GM12892 (cell line): ENCODE data around the gene PDE6D.

Experiments
- POLR2A ChIP-seq: IDR thresholded peaks from 2 replicates; pipeline ENCODE4 v1.6.1; 2011; ENCODE audit warnings: low read depth, low read length, control low read depth
- POLR2AphosphoS5 ChIP-seq: IDR thresholded peaks from 2 replicates; pipeline ENCODE4 v1.6.1; 2011; ENCODE audit warnings: low read depth, low read length, control low read depth
- TAF1 ChIP-seq: IDR thresholded peaks from 2 replicates; pipeline ENCODE4 v1.6.1; 2011; ENCODE audit warnings: low read depth, mild to moderate bottlenecking, control low read depth, low read length, borderline replicate concordance

GRCh38 chr2:231709636-231709980 is 71.5 kb downstream of the PDE6D start:
- TF ChIP-seq POLR2A: no peak
- no peak for TF ChIP-seq POLR2AphosphoS5
- TF ChIP-seq TAF1: no peak
